HepG2 (cell line): Measurements from ENCODE around the gene BRD3. TPM values are rescaled to one million over a fixed set of nuclear protein-coding genes. Genes with fewer than 3 reads are reported as not detected.

Experiments used
- CHD4 ChIP-seq: fragments of 200-600 bp; sonication (generic); IDR thresholded peaks from 2 replicates; pipeline ENCODE4 v1.7.0; 2017; ENCODE audit warnings: mild to moderate bottlenecking, low read length, borderline replicate concordance
- CSRNP2 ChIP-seq: sonication (generic); formaldehyde crosslinking; conservative IDR thresholded peaks from 2 replicates; pipeline ENCODE4 v1.8.0; 2022; ENCODE audit warnings: low read depth, missing genetic modification reagents
- ELF1 ChIP-seq: sonication (generic); formaldehyde crosslinking; IDR thresholded peaks from 2 replicates; pipeline ENCODE4 v1.4.0; 2020; ENCODE audit warnings: missing genetic modification reagents
- ELF3 ChIP-seq: IDR thresholded peaks from 2 replicates; pipeline ENCODE4 v1.6.1; 2016; ENCODE audit warnings: missing genetic modification reagents, missing compliant biosample characterization
- FOXA1 ChIP-seq, 2 experiments: fragments of 450-650 bp in 1 of 2; sonication (generic) in 1 of 2; formaldehyde crosslinking in 1 of 2; IDR thresholded peaks; 2 replicates each; pipeline versions ENCODE4 v1.4.0 to v1.6.1; 2016 to 2020; ENCODE audit warnings: missing genetic modification reagents in 1 of 2
- GRHL1 ChIP-seq: sonication (generic); formaldehyde crosslinking; conservative IDR thresholded peaks from 2 replicates; pipeline ENCODE4 v1.8.0; 2022; ENCODE audit warnings: missing genetic modification reagents
- ISL2 ChIP-seq: sonication (generic); formaldehyde crosslinking; IDR thresholded peaks from 2 replicates; pipeline ENCODE4 v1.5.0; 2020; ENCODE audit warnings: missing genetic modification reagents
- KLF15 ChIP-seq: sonication (generic); formaldehyde crosslinking; IDR thresholded peaks from 2 replicates; pipeline ENCODE4 v1.8.1; 2023; ENCODE audit warnings: borderline replicate concordance, mild to moderate bottlenecking, inconsistent platforms, missing genetic modification reagents, mixed read lengths
- NONO ChIP-seq, 2 experiments: fragments of 450-650 bp in 1 of 2; sonication (generic) in 1 of 2; formaldehyde crosslinking in 1 of 2; IDR thresholded peaks in 1 of 2; conservative IDR thresholded peaks in 1 of 2; 2 replicates each; pipeline versions ENCODE4 v1.6.1 to v1.8.0; 2017 to 2022; ENCODE audit warnings: mild to moderate bottlenecking in 1 of 2, missing genetic modification reagents in 1 of 2, moderate library complexity in 1 of 2
- REPIN1 ChIP-seq: sonication (generic); formaldehyde crosslinking; IDR thresholded peaks from 2 replicates; pipeline ENCODE4 v1.8.0; 2022; ENCODE audit warnings: missing genetic modification reagents, low read depth, mild to moderate bottlenecking, borderline replicate concordance
- RXRB ChIP-seq: IDR thresholded peaks from 2 replicates; pipeline ENCODE4 v1.6.1; 2016; ENCODE audit warnings: borderline replicate concordance, missing genetic modification reagents, missing compliant biosample characterization
- SYNCRIP ChIP-seq: fragments of 200-400 bp; formaldehyde crosslinking; IDR thresholded peaks from 2 replicates; pipeline ENCODE4 v1.6.1; 2018; ENCODE audit warnings: mild to moderate bottlenecking, low read depth, low read length; ENCODE audit not compliant: insufficient read depth
- TARDBP ChIP-seq: sonication (generic); formaldehyde crosslinking; IDR thresholded peaks from 2 replicates; pipeline ENCODE4 v1.8.0; 2022; ENCODE audit warnings: mild to moderate bottlenecking, missing genetic modification reagents
- TERF1 ChIP-seq: sonication (generic); formaldehyde crosslinking; IDR thresholded peaks from 2 replicates; pipeline ENCODE4 v1.8.0; 2022; ENCODE audit warnings: mild to moderate bottlenecking, missing genetic modification reagents, moderate library complexity
- ZFAT ChIP-seq: sonication (generic); formaldehyde crosslinking; conservative IDR thresholded peaks from 2 replicates; pipeline ENCODE4 v1.8.1; 2023; ENCODE audit warnings: missing genetic modification reagents, inconsistent platforms
- ZFYVE20 ChIP-seq: sonication (generic); formaldehyde crosslinking; IDR thresholded peaks from 2 replicates; pipeline ENCODE4 v1.8.0; 2023; ENCODE audit warnings: low read depth, mild to moderate bottlenecking, moderate library complexity, missing genetic modification reagents, borderline replicate concordance
- ZMYM3 ChIP-seq: sonication (generic); formaldehyde crosslinking; IDR thresholded peaks from 2 replicates; pipeline ENCODE4 v1.5.1; 2020; ENCODE audit warnings: mild to moderate bottlenecking, missing genetic modification reagents
- ZNF10 ChIP-seq: sonication (generic); formaldehyde crosslinking; IDR thresholded peaks from 2 replicates; pipeline ENCODE4 v1.4.0; 2020; ENCODE audit warnings: mild to moderate bottlenecking, low read depth, missing genetic modification reagents, borderline replicate concordance
- ZNF335 ChIP-seq: sonication (generic); formaldehyde crosslinking; IDR thresholded peaks from 2 replicates; pipeline ENCODE4 v1.4.0; 2020; ENCODE audit warnings: missing genetic modification reagents
- ZNF501 ChIP-seq: sonication (generic); formaldehyde crosslinking; IDR thresholded peaks from 2 replicates; pipeline ENCODE4 v1.5.1; 2020; ENCODE audit warnings: mild to moderate bottlenecking, moderate library complexity, missing genetic modification reagents
- ZNF550 ChIP-seq: sonication (generic); formaldehyde crosslinking; IDR thresholded peaks from 2 replicates; pipeline ENCODE4 v1.4.0; 2020; ENCODE audit warnings: mild to moderate bottlenecking, missing genetic modification reagents, borderline replicate concordance
- ZNF614 ChIP-seq: IDR thresholded peaks from 2 replicates; pipeline ENCODE4 v1.6.1; 2018; ENCODE audit warnings: missing biosample characterization, missing genetic modification reagents, inconsistent platforms, borderline replicate concordance
- ZNF777 ChIP-seq: sonication (generic); formaldehyde crosslinking; IDR thresholded peaks from 2 replicates; pipeline ENCODE4 v1.4.0; 2020; ENCODE audit warnings: missing genetic modification reagents
- ZNF781 ChIP-seq: sonication (generic); formaldehyde crosslinking; IDR thresholded peaks from 2 replicates; pipeline ENCODE4 v1.5.1; 2020; ENCODE audit warnings: borderline replicate concordance, mild to moderate bottlenecking, missing genetic modification reagents; ENCODE audit errors: not compliant biosample characterization
- ZSCAN30 ChIP-seq: sonication (generic); formaldehyde crosslinking; IDR thresholded peaks from 2 replicates; pipeline ENCODE4 v1.5.0; 2020; ENCODE audit warnings: mild to moderate bottlenecking, missing genetic modification reagents
- polyA plus RNA-seq, 8 experiments: library from polyadenylated mRNA; depleted of rRNA in 3 of 8; stranded (reverse) in 7 of 8; unstranded in 1 of 8; fragments of >200 nt; fragmentation: Illumina TruSeq in 4 of 8; extraction: Trizol in 4 of 8; gene quantifications; 2 replicates each; pipeline versions ENCODE4 v1.2.1 to v1.2.3, GENCODE V29; 2011 to 2016; ENCODE audit warnings: low read depth in 4 of 8, missing spikeins in 1 of 8, mixed read lengths in 1 of 8; ENCODE audit not compliant: insufficient read depth in 1 of 8
- total RNA-seq, 5 experiments: library from RNA; depleted of rRNA; stranded (reverse); fragments of >200 nt; fragmentation: Illumina TruSeq; extraction: Trizol; gene quantifications; 2 replicates each; pipeline ENCODE4 v1.2.3, GENCODE V29; 2016; ENCODE audit warnings: low read depth in 1 of 5

BRD3 gene
- total and polyA plus RNA-seq, 2 of the 13 experiments (the other 11 are each of a cell fraction or from before 2014, with no cell fraction given), result 5.9 to 12.9 TPM

GRCh38 chr9:134065612-134066419 is 2.0 kb downstream of the BRD3 start (continued):
- TF ChIP-seq ZNF777 (CRISPR knock-in tag), result no peak; the same call in 1 of the 2 replicates
- TF ChIP-seq TARDBP, result 0 out of 2 replicates have a peak, but pooled peaks have one; percentile 25
- TF ChIP-seq REPIN1 (CRISPR knock-in tag), result 0 out of 2 replicates have a peak, but pooled peaks have one; percentile 36
- 0 out of 2 replicates have a peak, but pooled peaks have one; percentile 17 for TF ChIP-seq ZMYM3
- TF ChIP-seq NONO (IDR thresholded peaks at IDR 0.05), result no peak
- TF ChIP-seq NONO (CRISPR knock-in tag; conservative IDR thresholded peaks at IDR 0.05), result no peak
- 0 out of 2 replicates have a peak, but pooled peaks have one; percentile 15 for TF ChIP-seq ISL2 (CRISPR knock-in tag)
- TF ChIP-seq ZFAT (CRISPR knock-in tag), result no peak
- peak; percentile 59; the same call in 1 of the 2 replicates for TF ChIP-seq ZNF501 (CRISPR knock-in tag)
- no peak for TF ChIP-seq ZNF10
- peak; percentile 71 for TF ChIP-seq RXRB
- TF ChIP-seq ZSCAN30 (CRISPR knock-in tag), result no peak
- TF ChIP-seq ELF3 (CRISPR knock-in tag), result peak; percentile 94
- no peak for TF ChIP-seq KLF15
- no peak for TF ChIP-seq ZNF781 (CRISPR knock-in tag)
- TF ChIP-seq SYNCRIP, result no peak
- 0 out of 2 replicates have a peak, but pooled peaks have one; percentile 16 for TF ChIP-seq ZNF614 (CRISPR knock-in tag)
- no peak for TF ChIP-seq CHD4
- no peak for TF ChIP-seq CSRNP2 (CRISPR knock-in tag)
- TF ChIP-seq GRHL1, result no peak
- TF ChIP-seq ELF1 (CRISPR knock-in tag), result peak; percentile 54; the same call in 1 of the 2 replicates
- TF ChIP-seq FOXA1 (IDR thresholded peaks at IDR 0.05), result no peak
- TF ChIP-seq FOXA1 (CRISPR knock-in tag; IDR thresholded peaks at IDR 0.05), result peak; percentile 41
- TF ChIP-seq ZNF335 (CRISPR knock-in tag), result no peak
- no peak for TF ChIP-seq ZFYVE20 (CRISPR knock-in tag)
- TF ChIP-seq ZNF550 (CRISPR knock-in tag), result no peak
- no peak for TF ChIP-seq TERF1 (CRISPR knock-in tag)
